Panc1 (cell line): ENCODE measurements around the gene PRPF19.

Experiments
- POLR2AphosphoS5 ChIP-seq: IDR thresholded peaks from 2 replicates; pipeline ENCODE4 v1.6.1; 2012; ENCODE audit warnings: mild to moderate bottlenecking, low read depth, low read length, moderate library complexity
- SIN3A ChIP-seq: IDR thresholded peaks from 2 replicates; pipeline ENCODE4 v1.6.1; 2012; ENCODE audit warnings: low read depth, mild to moderate bottlenecking, low read length, moderate library complexity, borderline replicate concordance; ENCODE audit not compliant: insufficient read depth
- TF ChIP-seq, protein P1 (sequence below): fragments of 450-650 bp; IDR thresholded peaks from 2 replicates; pipeline ENCODE4 v1.5.1; 2017; ENCODE audit warnings: mild to moderate bottlenecking

DNA sequence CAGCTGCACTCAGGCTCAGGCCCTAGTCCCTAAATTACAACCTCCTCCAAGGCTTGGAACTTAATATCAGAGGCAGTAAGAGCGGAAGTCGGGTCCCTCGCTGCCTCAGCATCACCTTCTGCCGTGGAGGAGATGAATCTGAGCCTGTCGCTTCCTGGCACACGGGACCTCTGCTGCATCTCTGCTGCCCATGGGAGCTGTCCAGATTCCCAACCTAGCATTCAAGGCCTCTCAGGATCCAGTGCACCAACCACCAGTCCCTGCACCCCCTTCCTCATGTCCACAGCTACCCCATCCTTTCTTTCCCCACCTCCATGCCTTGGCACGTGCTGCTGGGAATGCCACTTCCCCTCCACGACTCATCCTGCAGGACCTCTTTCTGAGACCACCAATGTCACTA lies 48.1 kb downstream of the PRPF19 start:
- TF ChIP-seq, protein P1, sequence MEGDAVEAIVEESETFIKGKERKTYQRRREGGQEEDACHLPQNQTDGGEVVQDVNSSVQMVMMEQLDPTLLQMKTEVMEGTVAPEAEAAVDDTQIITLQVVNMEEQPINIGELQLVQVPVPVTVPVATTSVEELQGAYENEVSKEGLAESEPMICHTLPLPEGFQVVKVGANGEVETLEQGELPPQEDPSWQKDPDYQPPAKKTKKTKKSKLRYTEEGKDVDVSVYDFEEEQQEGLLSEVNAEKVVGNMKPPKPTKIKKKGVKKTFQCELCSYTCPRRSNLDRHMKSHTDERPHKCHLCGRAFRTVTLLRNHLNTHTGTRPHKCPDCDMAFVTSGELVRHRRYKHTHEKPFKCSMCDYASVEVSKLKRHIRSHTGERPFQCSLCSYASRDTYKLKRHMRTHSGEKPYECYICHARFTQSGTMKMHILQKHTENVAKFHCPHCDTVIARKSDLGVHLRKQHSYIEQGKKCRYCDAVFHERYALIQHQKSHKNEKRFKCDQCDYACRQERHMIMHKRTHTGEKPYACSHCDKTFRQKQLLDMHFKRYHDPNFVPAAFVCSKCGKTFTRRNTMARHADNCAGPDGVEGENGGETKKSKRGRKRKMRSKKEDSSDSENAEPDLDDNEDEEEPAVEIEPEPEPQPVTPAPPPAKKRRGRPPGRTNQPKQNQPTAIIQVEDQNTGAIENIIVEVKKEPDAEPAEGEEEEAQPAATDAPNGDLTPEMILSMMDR = no peak
- TF ChIP-seq SIN3A (no peak), POLR2AphosphoS5 (no peak)
